ENCODE measurements around the gene TUBB6. TPM values are rescaled to one million over a fixed set of nuclear protein-coding genes. Genes with fewer than 3 reads are reported as not detected.

TUBB6 gene
- total and polyA plus RNA-seq, 2 of the 8 experiments (the other 6 are each of a cell fraction or from before 2014, with no cell fraction given) = 126 to 223 TPM

DNA sequence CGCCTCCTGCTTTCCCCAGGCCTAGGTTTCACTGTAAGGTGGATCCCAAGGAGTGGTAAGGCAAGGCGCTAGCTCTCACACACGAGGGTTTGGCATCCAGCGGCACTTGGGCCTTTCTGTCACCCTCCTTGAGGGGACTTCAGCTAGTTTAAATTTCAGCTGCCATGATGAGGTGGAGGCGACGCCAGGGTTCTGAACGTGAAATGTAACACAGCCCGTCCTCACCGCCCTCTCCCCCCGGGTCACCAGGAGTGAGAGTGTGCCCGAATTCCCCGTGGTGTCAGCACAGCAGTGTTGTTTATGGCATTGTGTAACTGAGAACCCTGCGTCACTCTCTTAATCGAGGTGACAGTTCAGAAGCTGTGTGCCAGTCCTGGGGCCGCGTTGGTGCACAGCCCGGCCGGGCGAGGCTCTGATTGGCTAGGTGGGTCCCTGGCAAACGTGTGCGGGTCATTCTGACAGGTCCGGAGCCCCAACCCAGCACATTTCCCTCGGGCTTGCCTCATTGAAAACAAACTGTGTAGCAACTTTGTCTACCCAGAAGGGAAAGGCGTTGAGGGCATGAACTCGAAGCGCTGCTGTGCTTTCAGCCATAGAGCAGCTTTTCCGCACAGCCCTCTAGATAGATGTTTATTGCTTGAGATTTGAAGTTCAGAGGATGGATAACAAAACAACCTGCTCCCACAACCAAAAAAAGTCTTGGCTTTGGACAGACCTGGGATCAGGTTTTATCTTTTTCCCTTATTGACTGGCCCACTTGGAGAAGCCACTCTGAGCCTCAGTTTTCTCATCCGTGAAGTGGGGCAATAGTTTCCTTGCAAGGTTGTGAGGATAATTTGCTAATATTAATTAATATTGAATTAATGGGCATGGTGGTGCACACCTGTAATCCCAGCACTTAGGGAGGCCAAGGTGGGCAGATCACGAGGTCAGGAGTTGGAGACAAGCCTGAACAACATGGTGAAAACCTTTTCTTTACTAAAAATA, 49.0 kb upstream of the TUBB6 start (continued):
- TF ChIP-seq POLR2A (IDR thresholded peaks at IDR 0.05; ENCODE audit: control extremely low read depth in 1 of 2, low read depth in 2 of 2, low read length in 2 of 2) (no peak), SP4 (IDR thresholded peaks at IDR 0.05; ENCODE audit: low read length) (no peak), SIX5 (IDR thresholded peaks at IDR 0.05; ENCODE audit: low read depth, low read length) (no peak)
- TF ChIP-seq, protein P1, sequence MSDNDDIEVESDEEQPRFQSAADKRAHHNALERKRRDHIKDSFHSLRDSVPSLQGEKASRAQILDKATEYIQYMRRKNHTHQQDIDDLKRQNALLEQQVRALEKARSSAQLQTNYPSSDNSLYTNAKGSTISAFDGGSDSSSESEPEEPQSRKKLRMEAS (IDR thresholded peaks at IDR 0.05) = no peak

All from H1 (cell line).